ENCODE data around the gene ZNF587B.
"Not testable (repeated sequence)": the region's sequence is repeated elsewhere in the genome, so short reads cannot be mapped to it uniquely, and the experiment has no call there.

GRCh38 chr19:57890706-57891105 is 60.6 kb downstream of the ZNF587B start:
- TF ChIP-seq GABPA (IDR thresholded peaks at IDR 0.05; ENCODE audit: low read depth); CTCF (IDR thresholded peaks at IDR 0.05 in 2 of 3, conservative IDR thresholded peaks at IDR 0.05 in 1 of 3; ENCODE audit: control insufficient read depth in 2 of 3, extremely low read depth in 1 of 3, insufficient read depth in 1 of 3, low read depth in 3 of 3, low read length in 3 of 3); CHD1 (IDR thresholded peaks at IDR 0.05; ENCODE audit: low read depth, low read length); RFX5 (IDR thresholded peaks at IDR 0.05; ENCODE audit: low read depth, low read length); ESRRA (IDR thresholded peaks at IDR 0.05; ENCODE audit: low read length); SP1 (IDR thresholded peaks at IDR 0.05; ENCODE audit: low read depth, low read length); POLR2AphosphoS5 (IDR thresholded peaks at IDR 0.05; ENCODE audit: low read length): not testable (repeated sequence)

Data from GM12878 (cell line).